HG03469 (cell line): ENCODE measurements around the gene PPP2R5D.
A peak's percentile ranks its signal among the peaks of the same experiment; 100 is the strongest.
"Not testable (repeated sequence)": the region's sequence is repeated elsewhere in the genome, so short reads cannot be mapped to it uniquely, and the experiment has no call there.

Source experiments
- ATAC-seq: cut with Tn5 transposase; IDR thresholded peaks from one replicate; pipeline ENCODE4 v1.9.1; 2021; ENCODE audit warnings: mild to moderate bottlenecking, moderate library complexity, moderate number of reproducible peaks; ENCODE audit not compliant: unreplicated experiment

The PPP2R5D gene

GRCh38 chr6:43021270-43022047 lies 37.1 kb downstream of the PPP2R5D start, which contains the start of gene RRP36:
Gene RRP36 (plus strand): TSS chr6:43021623. CDS start chr6:43021655, 32 bp downstream.
- ATAC-seq = peak; percentile 51

GRCh38 chr6:43024436-43024835 lies 40.1 kb downstream of the PPP2R5D start:
- ATAC-seq = no peak

- no peak for ATAC-seq
Observed at GRCh38 chr6:43026365-43026764, 42.0 kb downstream of the PPP2R5D start.

- ATAC-seq = no peak
Observed at GRCh38 chr6:43029120-43029519, 44.8 kb downstream of the PPP2R5D start.

GRCh38 chr6:43032326-43032725 lies 48.0 kb downstream of the PPP2R5D start:
- ATAC-seq = no peak

- ATAC-seq = no peak
Observed at GRCh38 chr6:43033496-43034189, 49.3 kb downstream of the PPP2R5D start.

GRCh38 chr6:43034190-43034525 lies 49.8 kb downstream of the PPP2R5D start:
- ATAC-seq = no peak

- ATAC-seq = no peak
Observed at GRCh38 chr6:43035495-43036194, 51.3 kb downstream of the PPP2R5D start.

- ATAC-seq = no peak
Observed at GRCh38 chr6:43036712-43037111, 52.3 kb downstream of the PPP2R5D start.

GRCh38 chr6:43037197-43037596 lies 52.8 kb downstream of the PPP2R5D start:
- no peak for ATAC-seq

- no peak for ATAC-seq
Observed at GRCh38 chr6:43037706-43038105, 53.3 kb downstream of the PPP2R5D start.

- ATAC-seq = no peak
Observed at GRCh38 chr6:43038727-43039126, 54.4 kb downstream of the PPP2R5D start.

GRCh38 chr6:43040542-43041257 lies 56.3 kb downstream of the PPP2R5D start:
- no peak for ATAC-seq

GRCh38 chr6:43041475-43041874 lies 57.1 kb downstream of the PPP2R5D start:
- ATAC-seq = not testable (repeated sequence)

GRCh38 chr6:43043310-43043709 lies 58.9 kb downstream of the PPP2R5D start:
- ATAC-seq = no peak

- no peak for ATAC-seq
Observed at GRCh38 chr6:43045371-43045930, 61.1 kb downstream of the PPP2R5D start.

GRCh38 chr6:43047998-43048397 lies 63.6 kb downstream of the PPP2R5D start:
- ATAC-seq = no peak

GRCh38 chr6:43050981-43051380 lies 66.6 kb downstream of the PPP2R5D start:
- no peak for ATAC-seq

GRCh38 chr6:43052225-43052841 lies 68.0 kb downstream of the PPP2R5D start:
- no peak for ATAC-seq

GRCh38 chr6:43052842-43053544 lies 68.6 kb downstream of the PPP2R5D start:
- ATAC-seq = no peak
